HepG2 (cell line): ENCODE measurements around the gene CERS1. TPM values are rescaled to one million over a fixed set of nuclear protein-coding genes. Genes with fewer than 3 reads are reported as not detected.

ENCODE experiments used
- GABPB1 ChIP-seq: IDR thresholded peaks from 2 replicates; pipeline ENCODE4 v1.6.1; 2016; ENCODE audit warnings: mild to moderate bottlenecking, missing genetic modification reagents, moderate library complexity, missing compliant biosample characterization
- GATAD1 ChIP-seq: IDR thresholded peaks from 2 replicates; pipeline ENCODE4 v1.6.1; 2016; ENCODE audit warnings: missing genetic modification reagents, missing compliant biosample characterization
- IRF2 ChIP-seq: IDR thresholded peaks from 2 replicates; pipeline ENCODE4 v1.6.1; 2018; ENCODE audit warnings: missing genetic modification reagents, missing compliant biosample characterization
- MAZ ChIP-seq, 2 experiments: sonication (generic) in 1 of 2; formaldehyde crosslinking in 1 of 2; IDR thresholded peaks; 2 replicates each; pipeline versions ENCODE4 v1.5.0 to v1.6.1; 2012 to 2020; ENCODE audit warnings: low read depth in 2 of 2, mild to moderate bottlenecking in 2 of 2, borderline replicate concordance in 1 of 2, improper control_type of control experiment in 1 of 2, low read length in 1 of 2, missing genetic modification reagents in 1 of 2, moderate library complexity in 1 of 2
- MYPOP ChIP-seq: sonication (generic); formaldehyde crosslinking; IDR thresholded peaks from 2 replicates; pipeline ENCODE4 v1.8.1; 2023; ENCODE audit warnings: mild to moderate bottlenecking, moderate library complexity, missing genetic modification reagents
- PREB ChIP-seq: sonication (generic); formaldehyde crosslinking; IDR thresholded peaks from 2 replicates; pipeline ENCODE4 v1.4.0; 2020; ENCODE audit warnings: missing genetic modification reagents
- RBM22 ChIP-seq: fragments of 200-400 bp; formaldehyde crosslinking; optimal IDR thresholded peaks from 2 replicates; pipeline ENCODE3; 2017; ENCODE audit warnings: mild to moderate bottlenecking, low read length, moderate library complexity
- REST ChIP-seq, 2 experiments: IDR thresholded peaks; 2 replicates each; pipeline ENCODE4 v1.6.1; 2011 to 2012; ENCODE audit warnings: low read length in 2 of 2, borderline replicate concordance in 1 of 2, low read depth in 1 of 2, mild to moderate bottlenecking in 1 of 2, moderate library complexity in 1 of 2
- RXRA ChIP-seq: sonication (generic); formaldehyde crosslinking; IDR thresholded peaks from 2 replicates; pipeline ENCODE4 v1.5.1; 2020; ENCODE audit warnings: missing genetic modification reagents
- SMC3 ChIP-seq: IDR thresholded peaks from 2 replicates; pipeline ENCODE4 v1.6.1; 2011; ENCODE audit warnings: low read length, improper control_type of control experiment
- ZBTB2 ChIP-seq: sonication (generic); formaldehyde crosslinking; IDR thresholded peaks from 2 replicates; pipeline ENCODE4 v1.8.0; 2022; ENCODE audit warnings: low read depth, missing genetic modification reagents
- ZBTB3 ChIP-seq: sonication (generic); formaldehyde crosslinking; IDR thresholded peaks from 2 replicates; pipeline ENCODE4 v1.4.0; 2020; ENCODE audit warnings: low read depth, mild to moderate bottlenecking, moderate library complexity, missing genetic modification reagents, borderline replicate concordance
- ZBTB33 ChIP-seq: sonication (generic); formaldehyde crosslinking; IDR thresholded peaks from 2 replicates; pipeline ENCODE4 v1.4.0; 2020; ENCODE audit warnings: missing genetic modification reagents
- ZNF224 ChIP-seq: sonication (generic); formaldehyde crosslinking; IDR thresholded peaks from 2 replicates; pipeline ENCODE4 v1.5.0; 2020; ENCODE audit warnings: mild to moderate bottlenecking, missing genetic modification reagents
- ZNF331 ChIP-seq: sonication (generic); formaldehyde crosslinking; IDR thresholded peaks from 2 replicates; pipeline ENCODE4 v1.4.0; 2020; ENCODE audit warnings: missing genetic modification reagents
- ZNF569 ChIP-seq: sonication (generic); formaldehyde crosslinking; IDR thresholded peaks from 2 replicates; pipeline ENCODE4 v1.5.0; 2020; ENCODE audit warnings: mild to moderate bottlenecking, missing genetic modification reagents, moderate library complexity, borderline replicate concordance
- ZNF598 ChIP-seq: sonication (generic); formaldehyde crosslinking; IDR thresholded peaks from 2 replicates; pipeline ENCODE4 v1.5.1; 2020; ENCODE audit warnings: mild to moderate bottlenecking, missing genetic modification reagents, borderline replicate concordance
- ZNF614 ChIP-seq: IDR thresholded peaks from 2 replicates; pipeline ENCODE4 v1.6.1; 2018; ENCODE audit warnings: missing biosample characterization, missing genetic modification reagents, inconsistent platforms, borderline replicate concordance
- polyA plus RNA-seq, 8 experiments: library from polyadenylated mRNA; depleted of rRNA in 3 of 8; stranded (reverse) in 7 of 8; unstranded in 1 of 8; fragments of >200 nt; fragmentation: Illumina TruSeq in 4 of 8; extraction: Trizol in 4 of 8; gene quantifications; 2 replicates each; pipeline versions ENCODE4 v1.2.1 to v1.2.3, GENCODE V29; 2011 to 2016; ENCODE audit warnings: low read depth in 4 of 8, missing spikeins in 1 of 8, mixed read lengths in 1 of 8; ENCODE audit not compliant: insufficient read depth in 1 of 8
- total RNA-seq, 5 experiments: library from RNA; depleted of rRNA; stranded (reverse); fragments of >200 nt; fragmentation: Illumina TruSeq; extraction: Trizol; gene quantifications; 2 replicates each; pipeline ENCODE4 v1.2.3, GENCODE V29; 2016; ENCODE audit warnings: low read depth in 1 of 5

The CERS1 gene
- total and polyA plus RNA-seq, 2 of the 13 experiments (the other 11 are each of a cell fraction or from before 2014, with no cell fraction given): 4.6 to 9.8 TPM

GRCh38 chr19:18839465-18840287 lies 56.3 kb downstream of the CERS1 start (continued):
- TF ChIP-seq ZNF331 (CRISPR knock-in tag) (peak; percentile 88), MYPOP (CRISPR knock-in tag) (no peak; the same call in 1 of the 2 replicates), ZBTB33 (peak; percentile 70; the same call in 1 of the 2 replicates), IRF2 (CRISPR knock-in tag) (peak; percentile 89), RXRA (peak; percentile 94), ZNF569 (CRISPR knock-in tag) (no peak), REST (IDR thresholded peaks at IDR 0.05; ENCODE audit: borderline replicate concordance in 1 of 2, low read depth in 1 of 2, low read length in 2 of 2) (0 out of 4 replicates have a peak, but pooled peaks of 1 of the 2 experiments have one; percentile 29), GABPB1 (CRISPR knock-in tag) (peak; percentile 60), MAZ (IDR thresholded peaks at IDR 0.05; ENCODE audit: borderline replicate concordance, low read depth, low read length) (0 out of 2 replicates have a peak, but pooled peaks have one; percentile 45), MAZ (CRISPR knock-in tag; IDR thresholded peaks at IDR 0.05; ENCODE audit: low read depth) (peak; percentile 73; the same call in 1 of the 2 replicates), PREB (no peak), RBM22 (no peak), SMC3 (peak; percentile 8; the same call in 1 of the 2 replicates), ZNF224 (CRISPR knock-in tag) (no peak), ZBTB2 (CRISPR knock-in tag) (no peak), ZNF598 (CRISPR knock-in tag) (no peak), ZNF614 (CRISPR knock-in tag) (peak; percentile 91; the same call in 1 of the 2 replicates), GATAD1 (peak; percentile 70), ZBTB3 (CRISPR knock-in tag) (no peak)
